ENCODE measurements around the gene NADK2. TPM values are rescaled to one million over a fixed set of nuclear protein-coding genes. Genes with fewer than 3 reads are reported as not detected.

Gene NADK2
- total RNA-seq, 6 experiments from 2014 or later, result 102 to 253 (median 142) TPM

- Histone ChIP-seq H3K27ac (peak overlapping the region in 2 of 3 donors; percentile 45 to 69), H3K27me3 (no peaks in the 10 kb centered on the region), H3K36me3 (no peaks in the 10 kb centered on the region), H3K9me3 (no peaks in the 10 kb centered on the region), H3K4me3 (no peak overlapping the region), H3K4me1 (peaks cover 0 to 62% (median 25%) of the 10 kb centered on the region in 4 donors)
- DNase-seq (no peak), ATAC-seq (peak in 3 of 4 donors; percentile 27 to 44 (median 31))
- TF ChIP-seq CTCF (IDR thresholded peaks at IDR 0.05), result no peak
- no peak for TF ChIP-seq POLR2A (IDR thresholded peaks at IDR 0.05)
- intact Hi-C loops (cut with DNase I), result no loop called here
- 24% methylated on average over 2 of the region's 2 CpGs for WGBS (ENCODE audit: insufficient coverage, low coverage, low lambda C conversion rate, missing lambda C conversion rate)
These were observed 30.5 kb upstream of the NADK2 start for GRCh38 chr5:36272136-36272690.

GRCh38 chr5:36270876-36271575, 29.3 kb upstream of the NADK2 start:
- Histone ChIP-seq H3K9me3 (no peaks in the 10 kb centered on the region), H3K36me3 (no peaks in the 10 kb centered on the region), H3K27me3 (no peaks in the 10 kb centered on the region), H3K4me3 (no peak overlapping the region), H3K4me1 (peaks cover 0 to 54% (median 25%) of the 10 kb centered on the region in 4 donors), H3K27ac (peak overlapping the region in 2 of 3 donors; percentile 32 to 69)
- ATAC-seq (peak in 1 of 4 donors; percentile 20), DNase-seq (no peak)
- WGBS (ENCODE audit: insufficient coverage, low coverage, low lambda C conversion rate, missing lambda C conversion rate), result 35% methylated on average over 3 of the region's 3 CpGs
- TF ChIP-seq CTCF (IDR thresholded peaks at IDR 0.05) (no peak), POLR2A (IDR thresholded peaks at IDR 0.05) (no peak)
- intact Hi-C loops (cut with DNase I), result no loop called here

- Histone ChIP-seq H3K27me3 (no peaks in the 10 kb centered on the region), H3K4me3 (no peak overlapping the region), H3K4me1 (peaks cover 0 to 54% (median 25%) of the 10 kb centered on the region in 4 donors), H3K9me3 (no peaks in the 10 kb centered on the region), H3K36me3 (no peaks in the 10 kb centered on the region), H3K27ac (peak overlapping the region in 1 of 3 donors; percentile 69)
- DNase-seq (no peak), ATAC-seq (peak in 1 of 4 donors; percentile 13)
- no peak for TF ChIP-seq CTCF (IDR thresholded peaks at IDR 0.05)
- no peak for TF ChIP-seq POLR2A (IDR thresholded peaks at IDR 0.05)
- 60% methylated on average over 3 of the region's 3 CpGs for WGBS (ENCODE audit: insufficient coverage, low coverage, low lambda C conversion rate, missing lambda C conversion rate)
- intact Hi-C loops (cut with DNase I), result no loop called here
These were observed 28.4 kb upstream of the NADK2 start for GRCh38 chr5:36270175-36270574.

GRCh38 chr5:36269478-36269877, 27.8 kb upstream of the NADK2 start:
- Histone ChIP-seq H3K27ac (peak overlapping the region in 1 of 3 donors; percentile 69), H3K27me3 (no peaks in the 10 kb centered on the region), H3K9me3 (no peaks in the 10 kb centered on the region), H3K36me3 (no peaks in the 10 kb centered on the region), H3K4me3 (no peak overlapping the region), H3K4me1 (peaks cover 0 to 51% (median 22%) of the 10 kb centered on the region in 4 donors)
- ATAC-seq (no peak), DNase-seq (no peak)
- intact Hi-C loops (cut with DNase I), result loop anchor here in 1 of 2 donors (10.0 kb wide), 1 partner anchor 125 kb away; no protein-coding TSS in a partner anchor
- TF ChIP-seq CTCF (IDR thresholded peaks at IDR 0.05), result no peak
- no peak for TF ChIP-seq POLR2A (IDR thresholded peaks at IDR 0.05)
